MCF 10A (cell line): Measurements from ENCODE around the gene TRIM14. TPM values are rescaled to one million over a fixed set of nuclear protein-coding genes. Genes with fewer than 3 reads are reported as not detected.

ENCODE experiments used
- BruUV-seq: library from RNA; stranded (reverse); fragments of 400-500 nt; replicated peaks from 2 replicates; lab custom pipeline; 2021; lab: Mats Ljungman, UMichigan
- CTCF ChIA-PET: fragments of 300-600 bp; sonication (Branson Sonifier 250); formaldehyde crosslinking; extraction: SDS; loops from one replicate; lab custom pipeline; 2021; ENCODE audit warnings: antibody characterized with exemption, inconsistent platforms; lab: Yijun Ruan, JAX
- POLR2A ChIA-PET: fragments of 300-600, 350-650 bp; sonication (Branson Sonifier 250); formaldehyde crosslinking; extraction: SDS; loops from one replicate; lab custom pipeline; 2020; ENCODE audit warnings: antibody characterized with exemption, inconsistent platforms; lab: Yijun Ruan, JAX
- DNase-seq: peaks from one replicate; pipeline ENCODE4 v3.0.0-alpha.2; 2018; ENCODE audit not compliant: unreplicated experiment
- H3K27ac Mint-ChIP-seq: one replicate; pipeline ENCODE4 v1.8.0; 2022; ENCODE audit warnings: mild to moderate bottlenecking, low read depth, mixed read lengths; ENCODE audit not compliant: unreplicated experiment
- H3K27me3 Mint-ChIP-seq: one replicate; pipeline ENCODE4 v1.8.0; 2022; ENCODE audit warnings: mixed read lengths; ENCODE audit not compliant: insufficient read depth, unreplicated experiment
- H3K36me3 Mint-ChIP-seq: one replicate; pipeline ENCODE4 v1.8.0; 2022; ENCODE audit warnings: mild to moderate bottlenecking, moderate library complexity, mixed read lengths; ENCODE audit not compliant: insufficient read depth, unreplicated experiment
- H3K4me1 Mint-ChIP-seq: one replicate; pipeline ENCODE4 v1.8.0; 2022; ENCODE audit warnings: mixed read lengths; ENCODE audit not compliant: insufficient read depth, unreplicated experiment
- H3K4me3 Mint-ChIP-seq: one replicate; pipeline ENCODE4 v1.8.0; 2022; ENCODE audit warnings: mild to moderate bottlenecking, moderate library complexity, mixed read lengths; ENCODE audit not compliant: unreplicated experiment
- H3K9me3 Mint-ChIP-seq: one replicate; pipeline ENCODE4 v1.8.0; 2022; ENCODE audit warnings: mixed read lengths; ENCODE audit not compliant: unreplicated experiment
- CTCF ChIP-seq: fragments of 200-600 bp; IDR thresholded peaks from one replicate; pipeline ENCODE4 v1.8.0; 2022; ENCODE audit warnings: antibody characterized with exemption, mild to moderate bottlenecking; ENCODE audit not compliant: unreplicated experiment
- intact Hi-C: fragments of 100-400 bp; cut with micrococcal nuclease; formaldehyde crosslinking; loops from 2 replicates; pipeline ENCODE4 v1.14.1; 2022
- total RNA-seq: library from RNA; stranded (reverse); gene quantifications from 2 replicates; pipeline ENCODE4 v1.2.3, GENCODE V29; 2022

TRIM14 gene
- total RNA-seq, 1 experiment from 2014 or later = 17.9 TPM

GRCh38 chr9:98064623-98065392, 54.2 kb downstream of the TRIM14 start:
- intact Hi-C loops = no loop called here
- no TSS peak for BruUV-seq
- CTCF ChIA-PET = interaction anchor here (0.7 to 1.7 kb wide), 4 partner anchors 8 to 199 kb away, joined by 3 to 5 read pairs (median 4); partner anchors contain the start of gene NANS
- POLR2A ChIA-PET = interaction anchor here (0.6 kb wide), 1 partner anchor 372 kb away, joined by 4 read pairs; no protein-coding TSS in a partner anchor
- no peak for DNase-seq
- TF ChIP-seq CTCF = no peak
- no peak overlapping the region for H3K27ac Mint-ChIP-seq
- H3K9me3 Mint-ChIP-seq = no peaks in the 10 kb centered on the region
- H3K27me3 Mint-ChIP-seq = no peaks in the 10 kb centered on the region
- no peak overlapping the region for H3K4me3 Mint-ChIP-seq
- peaks cover 72% of the 10 kb centered on the region for H3K36me3 Mint-ChIP-seq
- peaks cover 4% of the 10 kb centered on the region for H3K4me1 Mint-ChIP-seq

GRCh38 chr9:98062161-98062560, 56.9 kb downstream of the TRIM14 start:
- no peaks in the 10 kb centered on the region for H3K27me3 Mint-ChIP-seq
- intact Hi-C loops = no loop called here
- ChIA-PET POLR2A (no interaction called here), CTCF (interaction anchor here (1.0 to 2.4 kb wide), 2 partner anchors 10 to 12 kb away, joined by 5 to 15 read pairs; no protein-coding TSS in a partner anchor)
- peaks cover 4% of the 10 kb centered on the region for H3K4me1 Mint-ChIP-seq
- no peak overlapping the region for H3K4me3 Mint-ChIP-seq
- no peak overlapping the region for H3K27ac Mint-ChIP-seq
- TF ChIP-seq CTCF = no peak
- H3K9me3 Mint-ChIP-seq = no peaks in the 10 kb centered on the region
- peaks cover 61% of the 10 kb centered on the region for H3K36me3 Mint-ChIP-seq
- no TSS peak for BruUV-seq
- DNase-seq = no peak

GRCh38 chr9:98057138-98057799, 61.8 kb downstream of the TRIM14 start:
- peaks cover 4% of the 10 kb centered on the region for H3K4me1 Mint-ChIP-seq
- CTCF ChIA-PET = interaction anchor here (0.5 to 3.0 kb wide), 12 partner anchors 13 to 266 kb away, joined by 3 to 18 read pairs (median 4); no protein-coding TSS in a partner anchor
- POLR2A ChIA-PET = interaction anchor here (0.7 to 4.2 kb wide), 21 partner anchors 10 to 424 kb away, joined by 3 to 29 read pairs (median 4); partner anchors contain the start of genes ANP32B, NCBP1, TBC1D2 and TRMO
- H3K9me3 Mint-ChIP-seq = no peaks in the 10 kb centered on the region
- TF ChIP-seq CTCF = no peak
- H3K27me3 Mint-ChIP-seq = no peaks in the 10 kb centered on the region
- peak overlapping the region; percentile 98 for H3K4me3 Mint-ChIP-seq
- intact Hi-C loops = loop anchor here (2.0 to 5.0 kb wide), 3 partner anchors 74 to 200 kb away; partner anchors contain the start of genes ANP32B, TBC1D2 and TRMO
- H3K36me3 Mint-ChIP-seq = peaks cover 19% of the 10 kb centered on the region
- peak; percentile 32 for DNase-seq
- peak overlapping the region; percentile 97 for H3K27ac Mint-ChIP-seq
- BruUV-seq = TSS peak; percentile 54
